Skin epidermis (tissue), 12 donors: ENCODE results near the gene HIVEP3.

ENCODE experiments used
- H3K27ac ChIP-seq, 21 experiments: fragments of 200-600 bp; sonication (generic) in 11 of 21; one replicate each; pipeline ENCODE4 v1.5.0; 2020; ENCODE audit warnings: mild to moderate bottlenecking in 3 of 21, inconsistent platforms in 2 of 21, moderate library complexity in 2 of 21
- H3K4me3 ChIP-seq, 7 experiments: fragments of 200-600 bp; sonication (generic) in 2 of 7; one replicate each; pipeline ENCODE4 v1.5.0; 2020; ENCODE audit warnings: inconsistent platforms in 2 of 7, mild to moderate bottlenecking in 2 of 7, moderate library complexity in 1 of 7

Gene HIVEP3

GRCh38 chr1:41803656-41804055 is 115.1 kb downstream of the HIVEP3 start:
- Histone ChIP-seq H3K27ac (peak overlapping the region in 20 of 21 experiments; percentile 20 to 93 (median 69)), H3K4me3 (no peak overlapping the region)

DNA sequence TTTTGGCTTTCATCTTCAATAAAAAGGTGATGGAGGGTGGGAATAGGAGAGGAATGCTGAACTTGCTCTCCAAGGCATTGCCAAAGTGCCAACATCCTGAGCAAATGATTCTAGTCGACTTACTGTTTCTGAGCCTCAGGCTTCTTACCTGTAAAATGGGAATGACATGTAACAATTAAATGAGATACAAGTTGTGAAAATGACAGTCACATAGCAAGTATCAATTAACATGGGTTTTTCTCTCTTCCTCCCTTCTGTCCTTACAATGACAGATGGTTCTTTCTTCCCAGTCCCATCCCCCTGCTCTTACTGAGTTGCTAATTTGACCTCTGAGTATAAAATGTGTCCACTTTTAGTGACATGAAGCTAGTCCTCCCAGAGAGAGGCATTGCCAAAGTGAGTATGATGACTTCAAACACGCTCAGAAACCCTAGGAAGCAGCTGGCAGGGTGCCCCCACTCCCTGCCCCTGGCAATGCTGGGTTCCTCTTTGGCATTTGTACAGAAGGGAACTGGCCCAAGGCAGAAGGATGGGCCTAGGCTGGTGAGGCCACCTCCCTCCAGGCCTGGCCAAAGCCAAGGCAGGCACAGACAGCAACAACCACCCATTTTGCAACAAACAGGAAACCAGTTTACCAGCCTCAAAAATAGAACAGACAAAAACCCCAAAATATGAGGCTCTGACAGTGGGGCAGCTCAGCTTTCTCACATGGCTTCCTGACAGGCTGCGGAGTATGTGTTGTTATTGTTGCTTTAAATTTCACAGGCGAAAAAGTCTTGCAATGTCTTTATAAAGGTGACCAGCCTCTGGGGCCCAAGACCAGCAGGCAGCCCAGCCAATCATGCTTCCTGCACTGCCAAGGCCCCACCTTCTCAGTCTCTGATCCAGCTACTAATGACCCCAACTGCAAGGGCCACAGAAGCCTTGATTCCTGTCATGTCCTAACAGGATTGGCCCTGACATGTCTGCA is 115.9 kb downstream of the HIVEP3 start:
- H3K4me3 ChIP-seq = no peak overlapping the region
- peak overlapping the region in 20 of 21 experiments; percentile 20 to 93 (median 69) for H3K27ac ChIP-seq

- H3K27ac ChIP-seq = peak overlapping the region in 2 of 21 experiments; percentile 14 to 42
Measured at GRCh38 chr1:41800311-41800829, 118.4 kb downstream of the HIVEP3 start.

DNA sequence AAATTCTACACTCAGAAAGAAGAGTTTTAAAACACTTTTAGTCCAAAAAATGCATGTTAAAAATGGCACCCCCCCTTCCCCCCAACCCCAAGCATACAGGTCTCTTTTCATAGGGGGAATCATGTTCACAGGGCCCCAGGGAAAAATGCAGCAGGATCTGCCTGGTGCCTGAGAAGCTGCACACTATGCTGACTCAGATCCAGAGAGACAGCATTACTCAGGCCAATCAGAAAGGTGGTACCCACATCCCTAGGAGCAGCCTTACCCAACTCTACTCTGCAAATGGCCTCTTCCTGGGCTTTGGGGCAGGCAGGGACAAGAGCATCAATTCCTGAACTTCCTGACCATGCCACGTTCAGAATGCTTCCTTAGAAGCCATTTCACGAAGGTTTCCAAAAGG is 119.0 kb downstream of the HIVEP3 start:
- no peak overlapping the region for H3K4me3 ChIP-seq
- H3K27ac ChIP-seq = peak overlapping the region in 2 of 21 experiments; percentile 14 to 42

More at GRCh38 chr1:41800311-41800829, 118.4 kb downstream of the HIVEP3 start:
- no peak overlapping the region for H3K4me3 ChIP-seq

GRCh38 chr1:41799205-41799604 is 119.5 kb downstream of the HIVEP3 start:
- Histone ChIP-seq H3K4me3 (no peak overlapping the region), H3K27ac (peak overlapping the region in 1 of 21 experiments; percentile 42)

GRCh38 chr1:41795205-41795762 is 123.4 kb downstream of the HIVEP3 start:
- no peak overlapping the region for H3K4me3 ChIP-seq

DNA sequence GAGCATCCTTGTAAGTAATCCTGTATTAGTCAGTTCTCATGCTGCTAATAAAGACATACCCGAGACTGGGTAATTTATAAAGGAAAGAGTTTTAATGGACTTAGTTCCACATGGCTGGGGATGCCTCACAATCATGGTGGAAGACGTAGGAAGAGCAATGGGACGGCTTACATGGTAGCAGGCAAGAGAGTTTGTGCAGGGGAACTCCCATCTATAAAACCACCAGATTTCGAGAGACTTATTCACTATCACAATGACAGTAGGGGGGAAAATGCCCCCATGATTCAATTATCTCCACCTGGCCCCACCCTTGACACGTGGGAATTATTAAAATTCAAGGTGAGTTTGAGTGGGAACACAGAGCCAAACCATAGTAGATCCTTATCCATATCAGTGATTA is 124.7 kb downstream of the HIVEP3 start:
- H3K4me3 ChIP-seq = no peak overlapping the region
- no peak overlapping the region for H3K27ac ChIP-seq

More at GRCh38 chr1:41795205-41795762, 123.4 kb downstream of the HIVEP3 start:
- H3K27ac ChIP-seq = no peak overlapping the region

GRCh38 chr1:41792485-41792770 is 126.3 kb downstream of the HIVEP3 start:
- no peak overlapping the region for H3K4me3 ChIP-seq
- peak overlapping the region in 1 of 21 experiments; percentile 56 for H3K27ac ChIP-seq

GRCh38 chr1:41791667-41792484 is 126.8 kb downstream of the HIVEP3 start:
- no peak overlapping the region for H3K4me3 ChIP-seq
- H3K27ac ChIP-seq = peak overlapping the region in 1 of 21 experiments; percentile 56

- H3K4me3 ChIP-seq = no peak overlapping the region
- peak overlapping the region in 1 of 21 experiments; percentile 41 for H3K27ac ChIP-seq
Measured at GRCh38 chr1:41790351-41790750, 128.4 kb downstream of the HIVEP3 start.

- no peak overlapping the region for H3K4me3 ChIP-seq
- H3K27ac ChIP-seq = peak overlapping the region in 2 of 21 experiments; percentile 13 to 41
Measured at GRCh38 chr1:41789661-41790330, 128.9 kb downstream of the HIVEP3 start.

GRCh38 chr1:41788427-41788826 is 130.3 kb downstream of the HIVEP3 start:
- no peak overlapping the region for H3K27ac ChIP-seq
- no peak overlapping the region for H3K4me3 ChIP-seq

- Histone ChIP-seq H3K4me3 (no peak overlapping the region), H3K27ac (no peak overlapping the region)
Measured at GRCh38 chr1:41784531-41785274, 134.0 kb downstream of the HIVEP3 start.

- peak overlapping the region in 5 of 21 experiments; percentile 20 to 46 (median 31) for H3K27ac ChIP-seq
- no peak overlapping the region for H3K4me3 ChIP-seq
Measured at GRCh38 chr1:41783189-41783639, 135.5 kb downstream of the HIVEP3 start.

GRCh38 chr1:41780916-41781315 is 137.8 kb downstream of the HIVEP3 start:
- Histone ChIP-seq H3K4me3 (no peak overlapping the region), H3K27ac (no peak overlapping the region)

DNA sequence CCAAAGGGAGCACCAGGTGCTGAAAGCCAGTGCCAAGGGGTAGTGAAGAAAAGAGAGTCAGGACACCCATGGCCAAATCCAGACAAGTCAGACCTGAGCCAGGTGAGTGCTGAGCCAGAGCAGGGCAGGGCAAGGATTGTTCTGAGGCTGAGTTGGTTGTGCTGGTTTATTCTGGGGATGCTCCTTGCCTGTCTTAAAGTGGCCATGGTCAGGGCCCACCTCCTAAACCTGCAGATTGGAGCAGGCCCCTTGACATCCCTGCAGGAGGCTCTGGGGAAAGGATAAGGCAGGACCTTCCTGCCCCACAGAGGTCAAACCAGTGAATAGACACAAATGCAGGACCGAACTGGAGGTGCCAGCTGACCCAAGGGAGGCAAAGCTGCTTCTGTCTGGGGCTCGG is 138.4 kb downstream of the HIVEP3 start:
- Histone ChIP-seq H3K27ac (no peak overlapping the region), H3K4me3 (no peak overlapping the region)

- H3K4me3 ChIP-seq = no peak overlapping the region
- no peak overlapping the region for H3K27ac ChIP-seq
Measured at GRCh38 chr1:41779360-41779759, 139.4 kb downstream of the HIVEP3 start.

- Histone ChIP-seq H3K4me3 (no peak overlapping the region), H3K27ac (no peak overlapping the region)
Measured at GRCh38 chr1:41777695-41778094, 141.0 kb downstream of the HIVEP3 start.
